Osteocyte (in vitro differentiated cells): ENCODE data around the gene FABP6. TPM values are rescaled to one million over a fixed set of nuclear protein-coding genes. Genes with fewer than 3 reads are reported as not detected.

Experiments used
- DNase-seq: peaks from one replicate; pipeline ENCODE4 v3.0.0; 2021; ENCODE audit warnings: mixed read lengths; ENCODE audit not compliant: unreplicated experiment; ENCODE audit errors: extremely low spot score
- H3K27ac Mint-ChIP-seq: one replicate; pipeline ENCODE4 v1.8.0; 2021; ENCODE audit warnings: mild to moderate bottlenecking, mixed read lengths; ENCODE audit not compliant: unreplicated experiment
- H3K27me3 Mint-ChIP-seq: one replicate; pipeline ENCODE4 v1.8.0; 2021; ENCODE audit warnings: mixed read lengths; ENCODE audit not compliant: unreplicated experiment
- H3K36me3 Mint-ChIP-seq: one replicate; pipeline ENCODE4 v1.8.0; 2021; ENCODE audit warnings: mixed read lengths; ENCODE audit not compliant: unreplicated experiment
- H3K4me1 Mint-ChIP-seq: one replicate; pipeline ENCODE4 v1.8.0; 2021; ENCODE audit warnings: mixed read lengths; ENCODE audit not compliant: unreplicated experiment
- H3K4me3 Mint-ChIP-seq: one replicate; pipeline ENCODE4 v1.8.0; 2021; ENCODE audit warnings: mild to moderate bottlenecking, moderate library complexity, mixed read lengths; ENCODE audit not compliant: unreplicated experiment
- H3K9me3 Mint-ChIP-seq: one replicate; pipeline ENCODE4 v1.8.0; 2021; ENCODE audit warnings: mixed read lengths; ENCODE audit not compliant: unreplicated experiment
- total RNA-seq: library from RNA; stranded (reverse); gene quantifications from 2 replicates; pipeline ENCODE4 v1.2.1, GENCODE V29; 2021
- TF ChIP-seq, protein P1 (sequence below): fragments of 200-600 bp; sonication (generic); IDR thresholded peaks from 2 replicates; pipeline ENCODE4 v1.5.0; 2021; ENCODE audit warnings: antibody characterized with exemption, mild to moderate bottlenecking, moderate library complexity

Gene FABP6
- total RNA-seq, 1 donor from 2014 or later: not detected

- Mint-ChIP-seq H3K4me1 (no peaks in the 10 kb centered on the region), H3K36me3 (peaks cover 29% of the 10 kb centered on the region), H3K27me3 (no peaks in the 10 kb centered on the region), H3K9me3 (no peaks in the 10 kb centered on the region), H3K4me3 (no peak overlapping the region), H3K27ac (no peak overlapping the region)
- TF ChIP-seq, protein P1, sequence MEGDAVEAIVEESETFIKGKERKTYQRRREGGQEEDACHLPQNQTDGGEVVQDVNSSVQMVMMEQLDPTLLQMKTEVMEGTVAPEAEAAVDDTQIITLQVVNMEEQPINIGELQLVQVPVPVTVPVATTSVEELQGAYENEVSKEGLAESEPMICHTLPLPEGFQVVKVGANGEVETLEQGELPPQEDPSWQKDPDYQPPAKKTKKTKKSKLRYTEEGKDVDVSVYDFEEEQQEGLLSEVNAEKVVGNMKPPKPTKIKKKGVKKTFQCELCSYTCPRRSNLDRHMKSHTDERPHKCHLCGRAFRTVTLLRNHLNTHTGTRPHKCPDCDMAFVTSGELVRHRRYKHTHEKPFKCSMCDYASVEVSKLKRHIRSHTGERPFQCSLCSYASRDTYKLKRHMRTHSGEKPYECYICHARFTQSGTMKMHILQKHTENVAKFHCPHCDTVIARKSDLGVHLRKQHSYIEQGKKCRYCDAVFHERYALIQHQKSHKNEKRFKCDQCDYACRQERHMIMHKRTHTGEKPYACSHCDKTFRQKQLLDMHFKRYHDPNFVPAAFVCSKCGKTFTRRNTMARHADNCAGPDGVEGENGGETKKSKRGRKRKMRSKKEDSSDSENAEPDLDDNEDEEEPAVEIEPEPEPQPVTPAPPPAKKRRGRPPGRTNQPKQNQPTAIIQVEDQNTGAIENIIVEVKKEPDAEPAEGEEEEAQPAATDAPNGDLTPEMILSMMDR: no peak
- DNase-seq: no peak
Measured at GRCh38 chr5:160254706-160255105, 25.4 kb downstream of the FABP6 start.

DNA sequence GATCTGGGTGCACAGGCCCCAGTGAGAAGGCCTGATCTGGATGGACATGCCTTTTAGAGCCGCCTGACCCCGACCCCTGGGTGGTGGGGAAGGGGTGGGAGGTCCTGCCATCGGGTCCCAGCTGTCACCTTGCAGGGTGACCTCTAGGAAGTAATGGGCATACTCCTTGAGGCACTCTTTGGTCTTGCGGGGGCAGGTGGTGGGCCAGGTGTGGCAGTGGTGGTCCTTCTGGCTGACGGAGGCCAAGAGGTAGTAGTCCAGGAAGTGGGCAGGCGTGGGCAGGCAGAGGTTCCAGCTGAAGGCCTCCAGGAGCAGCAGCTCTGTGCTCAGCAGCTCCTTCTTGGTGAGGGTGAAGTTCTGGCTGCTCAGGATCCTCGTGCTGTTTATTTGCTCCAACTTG, 30.0 kb downstream of the FABP6 start:
- TF ChIP-seq, protein P1: no peak
- Mint-ChIP-seq H3K27ac (no peak overlapping the region), H3K9me3 (no peaks in the 10 kb centered on the region), H3K4me3 (no peak overlapping the region), H3K4me1 (peaks cover 4% of the 10 kb centered on the region), H3K36me3 (peaks cover 11% of the 10 kb centered on the region), H3K27me3 (no peaks in the 10 kb centered on the region)
- no peak for DNase-seq

DNA sequence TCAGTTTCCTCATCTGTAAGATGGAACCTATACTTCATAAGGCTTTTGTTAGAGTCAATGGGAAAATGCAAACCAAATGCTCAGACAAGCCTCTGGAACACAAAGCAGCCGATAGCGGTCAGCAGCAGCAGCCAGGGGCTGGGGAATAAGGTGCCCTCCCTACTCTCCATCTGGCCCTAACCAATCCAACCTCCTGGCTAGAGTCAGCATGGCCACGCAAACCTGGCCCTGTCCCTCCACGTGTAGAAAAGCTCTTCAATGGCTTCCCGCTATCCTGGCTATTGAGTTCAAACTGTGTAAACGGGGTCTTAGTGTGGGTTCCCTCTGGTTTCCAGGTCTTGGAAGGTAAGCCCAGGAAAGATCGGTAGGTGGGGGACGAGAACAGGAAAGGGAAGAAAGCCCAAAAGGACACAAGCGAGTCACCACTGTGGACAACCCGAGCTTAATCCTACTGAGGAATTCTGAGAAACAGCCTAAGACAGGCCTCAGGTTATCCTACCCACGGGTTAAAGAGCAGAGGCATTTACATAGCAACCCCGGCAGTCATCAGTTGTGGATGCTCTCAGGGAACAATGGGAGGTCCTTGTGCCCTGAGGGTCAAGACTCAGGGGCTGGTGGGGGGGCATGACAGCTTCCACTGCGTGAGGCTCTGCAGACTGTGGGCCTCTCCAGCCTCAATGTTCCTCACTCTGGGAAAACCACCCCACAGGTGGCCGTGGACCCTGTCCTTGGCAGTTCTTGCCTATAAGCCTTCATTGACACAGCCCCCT, 30.9 kb downstream of the FABP6 start:
- H3K4me3 Mint-ChIP-seq: no peak overlapping the region
- H3K36me3 Mint-ChIP-seq: peaks cover 12% of the 10 kb centered on the region
- peaks cover 4% of the 10 kb centered on the region for H3K4me1 Mint-ChIP-seq
- no peak overlapping the region for H3K27ac Mint-ChIP-seq
- H3K9me3 Mint-ChIP-seq: no peaks in the 10 kb centered on the region
- TF ChIP-seq, protein P1: no peak
- no peak for DNase-seq
- no peaks in the 10 kb centered on the region for H3K27me3 Mint-ChIP-seq

DNA sequence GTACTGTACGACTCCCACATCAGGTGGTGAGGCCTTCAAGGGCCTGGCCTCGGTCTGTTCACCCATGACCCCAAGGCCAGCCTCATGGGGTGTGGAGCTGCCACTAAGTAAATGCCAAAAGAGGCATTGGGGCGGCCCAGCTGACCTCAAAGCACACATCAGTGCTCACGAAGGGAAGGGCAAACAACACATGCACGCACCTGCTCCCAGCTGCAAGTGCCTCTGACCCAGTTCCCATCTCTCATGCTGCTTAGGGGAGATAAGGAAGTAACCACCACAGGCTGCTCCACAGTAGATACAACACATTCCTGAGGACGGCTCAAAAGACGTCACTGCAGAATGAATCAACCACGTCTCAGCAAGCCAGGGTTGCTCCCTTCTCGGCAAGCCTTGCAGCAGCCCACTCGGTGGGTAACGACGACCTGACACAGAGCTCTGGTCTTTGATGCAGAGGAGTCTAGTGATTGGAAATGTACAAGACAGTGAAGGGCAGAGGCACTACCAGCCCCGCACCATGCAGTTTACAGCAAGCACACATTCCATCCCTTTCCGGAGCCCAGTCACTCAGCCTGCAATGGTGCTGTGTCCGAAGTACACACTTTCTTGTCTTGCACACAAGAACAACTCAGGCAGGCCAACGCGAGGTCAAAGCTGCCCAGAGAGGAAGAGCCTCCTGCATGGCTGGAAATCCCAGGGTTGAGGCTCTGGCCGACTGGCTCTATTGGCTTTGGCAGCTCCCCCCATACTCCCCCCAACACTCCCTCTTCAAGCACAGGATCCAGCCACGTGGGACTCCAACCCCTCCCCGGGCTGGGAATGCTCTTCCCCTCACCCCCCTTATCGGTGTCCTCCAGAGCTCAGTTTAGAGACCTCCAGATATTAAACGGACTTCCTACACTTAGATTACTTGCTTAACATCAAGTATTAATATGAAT, 31.8 kb downstream of the FABP6 start:
- no peak overlapping the region for H3K27ac Mint-ChIP-seq
- peaks cover 14% of the 10 kb centered on the region for H3K36me3 Mint-ChIP-seq
- peaks cover 4% of the 10 kb centered on the region for H3K4me1 Mint-ChIP-seq
- no peaks in the 10 kb centered on the region for H3K9me3 Mint-ChIP-seq
- no peak overlapping the region for H3K4me3 Mint-ChIP-seq
- H3K27me3 Mint-ChIP-seq: no peaks in the 10 kb centered on the region
- no peak for DNase-seq
- TF ChIP-seq, protein P1: no peak
